T-helper 2 cell (primary cell): ENCODE data around the gene RPL14.
"Not testable (repeated sequence)": the region's sequence is repeated elsewhere in the genome, so short reads cannot be mapped to it uniquely, and the experiment has no call there.

Source experiments
- DNase-seq, 5 experiments: peaks; one replicate each; pipeline versions ENCODE4 v3.0.0 to v3.0.0-alpha.2; 2012 to 2022
- total RNA-seq, 2 donors: gene quantifications; one replicate each; lab custom pipeline; 2026; lab: John Stamatoyannopoulos, UW

The RPL14 gene
- total RNA-seq: 603 to 788 reads per million in 2 donors

GRCh38 chr3:40456940-40457823, at the start of gene RPL14:
RPL14 (plus strand) TSS chr3:40457339; CDS start chr3:40457472, 133 bp downstream.
- peak; percentile 85 to 98 (median 94) for DNase-seq

GRCh38 chr3:40407611-40408010, 49.5 kb upstream of the RPL14 start:
- no peak for DNase-seq

DNA sequence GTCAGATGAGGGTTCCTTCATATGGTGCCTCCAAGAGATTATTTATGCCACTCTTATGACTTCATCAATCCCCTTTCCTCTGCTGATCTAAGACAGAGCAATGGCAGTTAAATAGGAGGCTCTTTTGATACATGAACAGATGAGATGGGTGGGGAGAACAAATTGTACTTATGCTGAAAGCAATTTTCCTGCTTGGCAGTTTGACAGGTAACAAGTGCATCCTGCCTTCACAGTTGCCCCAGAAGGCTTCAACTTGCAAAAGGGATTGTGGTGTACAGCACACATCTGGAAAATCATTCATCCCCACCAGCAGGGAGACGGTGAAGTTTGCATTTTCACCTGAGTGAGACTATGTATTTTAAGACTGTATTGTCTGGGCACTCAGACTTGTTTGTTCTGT, 42.9 kb upstream of the RPL14 start:
- no peak for DNase-seq

DNA sequence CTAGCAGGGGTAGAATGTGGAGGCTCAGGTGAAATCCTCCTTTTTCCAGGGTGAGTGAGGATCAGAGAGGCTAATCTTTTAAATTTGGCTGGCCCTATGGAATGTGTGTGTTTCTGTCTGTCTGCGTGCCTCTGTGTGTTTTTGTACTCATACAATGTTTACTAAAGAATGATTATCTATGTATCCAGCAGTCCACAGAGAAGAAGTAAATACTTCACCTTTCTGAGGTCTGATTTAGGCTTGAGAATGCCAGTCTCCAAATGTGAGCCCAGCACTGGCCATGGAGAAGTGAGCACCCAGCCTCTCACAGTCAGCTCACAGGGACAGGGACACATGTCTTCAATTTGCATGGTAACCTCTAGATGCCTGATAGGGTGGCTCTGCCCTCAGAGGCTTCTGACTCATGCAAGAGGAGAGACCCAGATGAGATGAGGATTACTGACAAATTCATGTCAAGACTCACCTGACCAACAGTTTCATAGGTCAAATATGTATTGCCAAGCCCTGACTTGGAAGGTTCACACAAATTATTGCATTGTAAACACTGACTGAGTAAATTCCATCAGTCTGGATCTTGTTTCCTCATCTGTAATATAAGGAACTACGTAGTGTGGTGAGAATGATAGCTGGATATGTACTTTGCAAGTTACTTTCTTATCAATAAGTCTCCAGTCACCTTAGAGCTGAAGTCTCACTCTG, 39.1 kb upstream of the RPL14 start:
- DNase-seq: no peak

DNA sequence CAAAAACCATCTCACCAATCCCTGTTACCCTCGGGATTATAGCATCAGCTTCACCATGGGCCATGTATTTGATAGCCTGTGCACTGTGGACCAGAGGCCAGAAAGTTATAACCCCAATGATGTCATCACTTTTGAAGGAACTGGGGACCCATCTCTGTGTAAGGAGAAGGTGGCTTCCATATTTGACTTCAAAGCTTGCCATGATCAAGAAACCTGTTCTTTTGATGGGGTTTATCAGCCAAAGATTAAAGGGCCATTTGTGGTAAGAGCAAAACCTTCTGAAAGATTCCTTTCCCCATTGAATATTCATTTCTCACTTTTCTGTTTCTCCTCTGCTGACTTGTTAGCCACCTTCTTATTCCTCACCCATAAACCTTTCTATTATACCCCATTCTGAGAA, 34.3 kb upstream of the RPL14 start:
- no peak for DNase-seq

DNA sequence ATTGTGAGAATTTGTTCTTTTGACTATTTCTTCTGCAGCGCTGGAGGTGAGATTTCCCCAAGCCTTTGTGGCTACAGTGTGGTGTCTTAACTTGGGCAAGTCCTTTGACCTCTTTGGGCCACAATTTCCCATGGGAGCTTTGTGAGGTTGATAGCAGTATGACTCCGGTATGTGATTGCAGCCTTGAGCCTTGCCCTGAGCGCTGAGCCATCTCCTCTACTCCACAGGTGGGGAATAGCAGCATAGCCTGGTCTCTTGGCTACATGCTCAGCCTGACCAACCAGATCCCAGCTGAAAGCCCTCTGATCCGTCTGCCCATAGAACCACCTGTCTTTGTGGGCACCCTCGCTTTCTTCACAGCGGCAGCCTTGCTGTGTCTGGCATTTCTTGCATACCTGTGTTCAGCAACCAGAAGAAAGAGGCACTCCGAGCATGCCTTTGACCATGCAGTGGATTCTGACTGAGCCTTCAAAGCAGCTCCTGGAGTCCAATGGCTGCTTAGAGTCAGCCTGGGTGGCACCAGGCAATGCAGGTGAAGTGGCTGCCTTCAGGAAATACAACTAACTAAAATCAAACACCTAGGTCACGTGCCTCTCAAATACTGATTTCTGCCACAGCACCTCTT, 30.0 kb upstream of the RPL14 start:
- DNase-seq: no peak

DNA sequence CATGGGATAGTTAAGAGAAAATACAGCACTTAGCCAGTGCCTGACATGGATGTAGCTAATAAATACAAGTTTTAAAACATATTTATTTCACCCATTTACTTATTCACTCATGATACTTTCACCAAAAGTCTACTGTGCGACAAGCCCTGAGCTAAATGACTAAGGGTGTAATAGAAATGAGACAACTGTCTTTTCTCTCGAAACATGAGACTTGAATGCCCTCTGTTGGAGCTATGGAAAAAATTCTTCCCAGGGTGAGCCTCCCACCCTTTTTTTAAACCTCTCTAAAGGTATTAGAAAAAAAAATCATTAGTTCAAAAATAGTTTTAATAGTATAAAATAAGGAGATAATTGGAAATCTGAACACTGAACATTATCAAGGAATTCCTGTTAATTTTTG, 24.3 kb upstream of the RPL14 start:
- DNase-seq: no peak

DNA sequence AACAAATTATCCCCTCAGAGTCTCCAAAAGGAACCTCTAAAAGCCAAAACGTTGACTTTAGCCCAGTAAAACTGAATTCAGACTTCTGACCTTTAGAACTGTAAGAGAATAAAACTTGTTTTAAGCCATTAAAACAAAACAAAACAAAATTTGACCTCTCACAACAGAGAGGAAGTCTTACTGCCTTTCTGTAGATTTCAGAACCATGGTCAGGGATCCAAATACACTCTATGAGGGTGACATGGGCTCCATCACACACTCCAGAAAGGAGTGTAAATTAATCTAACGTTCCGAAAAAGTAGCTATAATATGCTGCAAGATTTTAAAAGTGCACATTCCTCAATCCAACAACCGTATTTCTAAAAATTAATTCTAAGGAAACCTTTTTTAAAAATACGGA, 19.2 kb upstream of the RPL14 start:
- no peak for DNase-seq

GRCh38 chr3:40445062-40445461, 12.1 kb upstream of the RPL14 start:
- no peak for DNase-seq

DNA sequence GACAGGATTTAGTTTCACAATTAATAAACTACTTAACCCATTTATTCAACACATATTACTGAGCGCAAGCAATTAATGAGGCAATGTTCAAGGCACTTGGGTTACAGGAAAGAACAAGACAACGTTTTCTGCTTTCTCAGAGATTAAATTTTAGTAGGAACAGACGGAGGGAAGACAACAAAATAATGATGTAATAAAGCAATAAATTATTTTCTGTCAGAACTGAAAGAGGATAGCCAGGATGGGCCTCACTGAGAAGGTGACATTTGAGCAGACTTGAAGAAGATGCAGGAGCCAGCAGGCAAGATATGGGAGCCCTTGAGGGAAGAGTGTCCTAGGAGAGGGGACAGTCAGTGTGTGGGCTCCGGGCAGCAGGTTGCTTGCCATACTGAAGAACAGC, 11.3 kb upstream of the RPL14 start:
- no peak for DNase-seq

DNA sequence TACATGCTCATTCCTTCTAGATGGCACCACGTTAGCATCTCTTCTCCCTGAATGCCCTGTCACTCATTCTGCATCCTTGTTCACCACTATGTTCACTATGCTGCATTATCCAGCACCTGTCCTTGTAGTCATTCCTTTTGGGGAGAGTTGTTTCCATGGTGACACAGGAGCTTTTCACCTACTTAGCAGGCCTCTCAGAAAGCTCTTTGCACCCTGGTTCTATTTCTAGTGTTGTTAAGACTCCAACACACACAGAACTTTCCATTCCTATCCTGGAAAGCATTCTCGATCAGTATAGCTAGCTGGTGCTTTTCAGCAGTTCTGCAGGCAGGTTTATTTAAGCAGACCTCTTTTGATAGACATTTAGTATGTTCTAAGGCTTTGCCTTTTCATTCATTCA, 6.7 kb upstream of the RPL14 start:
- no peak for DNase-seq

DNA sequence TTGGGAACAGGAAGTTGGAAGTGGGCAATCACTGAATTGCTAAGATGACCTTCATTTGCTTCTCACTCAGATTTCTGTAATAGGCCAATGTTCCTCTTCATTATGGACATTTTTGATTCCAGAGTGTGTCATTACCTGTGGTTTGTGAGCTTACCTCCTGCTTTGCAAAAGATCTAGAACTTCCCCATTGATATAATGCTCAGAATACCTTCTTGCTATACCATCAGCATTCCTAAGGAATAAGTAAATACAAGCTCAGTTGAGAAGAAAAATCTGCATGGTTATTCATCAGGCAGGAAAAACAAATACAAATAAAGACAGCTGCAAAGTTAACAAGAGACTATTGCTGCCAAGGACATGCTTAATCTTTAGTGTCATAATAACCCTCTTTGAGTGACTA, 5.6 kb upstream of the RPL14 start:
- DNase-seq: no peak

- DNase-seq: no peak
Observed at GRCh38 chr3:40452057-40452456, 5.1 kb upstream of the RPL14 start.

- no peak for DNase-seq
Observed at GRCh38 chr3:40452562-40452875, 4.6 kb upstream of the RPL14 start.

DNA sequence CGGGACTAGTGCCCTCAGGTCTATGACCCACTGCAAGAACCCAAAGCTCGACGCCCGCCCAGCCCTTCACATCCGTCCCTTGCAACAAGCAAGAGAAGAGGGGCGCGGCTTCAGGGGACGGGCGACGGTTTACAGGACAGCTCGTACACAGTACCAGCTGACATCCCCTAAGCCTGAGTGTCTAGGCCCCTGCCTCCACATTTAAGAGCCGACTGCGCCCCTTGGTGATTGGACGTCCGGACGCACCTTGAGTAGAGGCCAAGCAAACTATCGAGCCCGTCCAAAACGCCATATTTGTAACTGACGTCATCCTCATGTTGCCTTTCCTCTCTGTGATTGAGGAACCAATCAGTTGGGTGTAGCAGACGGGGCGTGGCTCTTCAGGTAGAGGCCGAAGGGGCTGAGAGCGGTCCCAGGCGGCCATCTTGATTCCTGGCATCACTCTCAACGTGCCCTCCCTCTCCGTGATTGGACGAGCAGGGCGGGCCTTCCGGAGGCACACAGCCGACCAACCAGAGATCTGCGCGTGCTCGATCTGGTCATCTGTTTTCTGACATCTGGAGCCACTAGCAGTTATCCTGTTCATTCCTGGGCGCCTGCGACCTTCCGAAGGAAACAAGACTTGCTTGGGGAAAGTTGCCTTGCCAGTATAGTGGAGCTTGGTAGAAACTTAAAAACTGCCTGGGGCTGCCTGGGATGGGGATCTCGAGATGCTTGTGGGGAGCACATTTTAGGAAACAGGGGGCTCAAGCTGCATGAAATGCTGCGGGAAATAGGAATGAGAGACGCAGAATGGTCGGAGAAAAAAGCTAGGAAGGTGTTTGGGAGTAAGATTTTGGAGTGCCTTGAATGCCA, 4.0 kb upstream of the RPL14 start:
- peak; percentile 84 to 99 (median 94) for DNase-seq

DNA sequence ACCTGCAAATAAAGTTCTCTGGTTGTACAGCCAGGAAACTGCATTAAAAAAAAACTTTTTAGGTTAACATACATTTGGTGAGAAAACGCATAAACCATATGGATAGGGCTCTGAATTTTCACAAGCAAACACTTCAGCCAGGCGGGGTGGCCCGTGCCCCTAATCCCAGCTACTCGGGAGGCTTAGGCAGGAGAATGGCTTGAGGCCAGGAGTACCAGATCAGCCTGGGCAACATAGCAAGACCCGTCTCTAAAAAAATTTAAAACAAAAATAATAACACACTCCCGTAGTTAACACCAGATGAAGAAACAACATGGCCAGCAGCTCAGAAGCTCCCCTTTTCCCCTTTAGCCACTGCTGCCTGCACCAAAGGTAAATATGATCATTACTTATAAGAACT, 3.2 kb upstream of the RPL14 start:
- DNase-seq: no peak

- DNase-seq: no peak
Observed at GRCh38 chr3:40455328-40455727, 1.8 kb upstream of the RPL14 start.

DNA sequence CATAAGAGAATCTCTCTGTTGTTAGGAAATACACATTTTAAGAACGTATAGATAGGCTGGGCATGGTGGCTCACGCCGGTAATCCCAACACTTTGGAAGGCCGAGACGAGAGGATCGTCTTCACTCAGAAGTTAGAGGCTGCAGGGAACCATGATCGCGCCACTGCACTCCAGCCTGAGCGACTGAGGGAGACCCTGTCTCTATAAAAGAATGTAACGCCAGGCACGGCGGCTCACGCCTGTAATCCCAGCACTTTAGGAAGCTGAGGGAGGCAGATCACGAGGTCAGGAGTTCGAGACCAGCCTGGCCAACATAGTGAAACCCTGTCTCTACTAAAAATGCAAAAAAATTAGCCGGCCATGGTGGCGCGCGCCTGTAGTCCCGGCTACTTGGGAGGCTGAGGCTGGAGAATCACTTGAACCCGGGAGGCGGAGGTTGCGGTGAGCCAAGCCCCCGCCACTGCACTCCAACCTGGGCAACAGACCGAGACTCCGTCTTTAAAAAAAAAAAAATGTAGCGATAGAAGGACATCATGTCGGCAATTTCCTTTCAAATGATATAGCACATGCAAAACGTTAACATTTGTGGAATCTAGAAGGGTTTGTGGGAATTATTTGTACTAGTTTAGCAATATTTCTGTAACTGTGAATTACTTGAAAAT, 730 bp upstream of the RPL14 start:
- no peak for DNase-seq

DNA sequence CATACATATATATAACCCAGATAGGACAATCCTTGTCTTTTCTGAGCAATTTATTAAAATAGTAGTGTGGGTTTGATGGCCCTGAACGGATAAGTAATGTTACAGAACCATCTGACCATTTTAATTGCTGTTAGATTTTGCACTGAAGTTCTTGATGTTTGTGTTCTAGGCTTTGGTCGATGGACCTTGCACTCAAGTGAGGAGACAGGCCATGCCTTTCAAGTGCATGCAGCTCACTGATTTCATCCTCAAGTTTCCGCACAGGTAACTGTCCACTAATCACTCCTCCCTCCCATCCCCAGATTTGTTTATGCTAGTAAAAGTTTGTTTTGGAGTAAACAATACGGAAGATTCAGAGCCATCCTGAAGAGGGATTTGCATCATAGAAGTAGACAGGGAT, 1.3 kb downstream of the RPL14 start:
- no peak for DNase-seq

GRCh38 chr3:40460481-40460880, 3.3 kb downstream of the RPL14 start:
- not testable (repeated sequence) for DNase-seq

GRCh38 chr3:40461161-40461560, 4.0 kb downstream of the RPL14 start:
- DNase-seq: no peak

GRCh38 chr3:40462838-40463237, 5.7 kb downstream of the RPL14 start:
- not testable (repeated sequence) for DNase-seq
